ENCODE results near the gene IGHMBP2.

Gene IGHMBP2

GRCh38 chr11:68925611-68926010 is 21.9 kb downstream of the IGHMBP2 start:
- no peak for DNase-seq (ENCODE audit: low read depth in 2 of 3, low spot score in 2 of 3)

- no peak for DNase-seq (ENCODE audit: low read depth in 2 of 3, low spot score in 2 of 3)
Measured at GRCh38 chr11:68927280-68928135, 23.8 kb downstream of the IGHMBP2 start.

- DNase-seq (ENCODE audit: low read depth in 2 of 3, low spot score in 2 of 3) = no peak
Measured at GRCh38 chr11:68928136-68928880, 24.6 kb downstream of the IGHMBP2 start.

- no peak for DNase-seq (ENCODE audit: low read depth in 2 of 3, low spot score in 2 of 3)
Measured at GRCh38 chr11:68929135-68929534, 25.4 kb downstream of the IGHMBP2 start.

- no peak for DNase-seq (ENCODE audit: low read depth in 2 of 3, low spot score in 2 of 3)
Measured at GRCh38 chr11:68929706-68930570, 26.2 kb downstream of the IGHMBP2 start.

- DNase-seq (ENCODE audit: low read depth in 2 of 3, low spot score in 2 of 3) = no peak
Measured at GRCh38 chr11:68930991-68931855, 27.5 kb downstream of the IGHMBP2 start.

- DNase-seq (ENCODE audit: low read depth in 2 of 3, low spot score in 2 of 3) = no peak
Measured at GRCh38 chr11:68931911-68932310, 28.2 kb downstream of the IGHMBP2 start.

- DNase-seq (ENCODE audit: low read depth in 2 of 3, low spot score in 2 of 3) = no peak
Measured at GRCh38 chr11:68932358-68932757, 28.7 kb downstream of the IGHMBP2 start.

GRCh38 chr11:68932933-68933577 is 29.4 kb downstream of the IGHMBP2 start:
- DNase-seq (ENCODE audit: low read depth in 2 of 3, low spot score in 2 of 3) = no peak

GRCh38 chr11:68933605-68934320 is 30.1 kb downstream of the IGHMBP2 start:
- no peak for DNase-seq (ENCODE audit: low read depth in 2 of 3, low spot score in 2 of 3)

- DNase-seq (ENCODE audit: low read depth in 2 of 3, low spot score in 2 of 3) = no peak
Measured at GRCh38 chr11:68934321-68934645, 30.6 kb downstream of the IGHMBP2 start.

GRCh38 chr11:68934666-68935065 is 31.0 kb downstream of the IGHMBP2 start:
- no peak for DNase-seq (ENCODE audit: low read depth in 2 of 3, low spot score in 2 of 3)

GRCh38 chr11:68935066-68935465 is 31.4 kb downstream of the IGHMBP2 start:
- no peak for DNase-seq (ENCODE audit: low read depth in 2 of 3, low spot score in 2 of 3)

GRCh38 chr11:68935516-68936357 is 32.0 kb downstream of the IGHMBP2 start:
- no peak for DNase-seq (ENCODE audit: low read depth in 2 of 3, low spot score in 2 of 3)

- no peak for DNase-seq (ENCODE audit: low read depth in 2 of 3, low spot score in 2 of 3)
Measured at GRCh38 chr11:68936358-68936636, 32.6 kb downstream of the IGHMBP2 start.

- DNase-seq (ENCODE audit: low read depth in 2 of 3, low spot score in 2 of 3) = no peak
Measured at GRCh38 chr11:68936676-68937620, 33.3 kb downstream of the IGHMBP2 start.

- no peak for DNase-seq (ENCODE audit: low read depth in 2 of 3, low spot score in 2 of 3)
Measured at GRCh38 chr11:68938088-68938487, 34.4 kb downstream of the IGHMBP2 start.
